ENCODE data around the gene PDE4D. TPM values are rescaled to one million over a fixed set of nuclear protein-coding genes. Genes with fewer than 3 reads are reported as not detected.

The PDE4D gene
- 33.3 and 45.3 TPM in 2 replicates for total RNA-seq

DNA sequence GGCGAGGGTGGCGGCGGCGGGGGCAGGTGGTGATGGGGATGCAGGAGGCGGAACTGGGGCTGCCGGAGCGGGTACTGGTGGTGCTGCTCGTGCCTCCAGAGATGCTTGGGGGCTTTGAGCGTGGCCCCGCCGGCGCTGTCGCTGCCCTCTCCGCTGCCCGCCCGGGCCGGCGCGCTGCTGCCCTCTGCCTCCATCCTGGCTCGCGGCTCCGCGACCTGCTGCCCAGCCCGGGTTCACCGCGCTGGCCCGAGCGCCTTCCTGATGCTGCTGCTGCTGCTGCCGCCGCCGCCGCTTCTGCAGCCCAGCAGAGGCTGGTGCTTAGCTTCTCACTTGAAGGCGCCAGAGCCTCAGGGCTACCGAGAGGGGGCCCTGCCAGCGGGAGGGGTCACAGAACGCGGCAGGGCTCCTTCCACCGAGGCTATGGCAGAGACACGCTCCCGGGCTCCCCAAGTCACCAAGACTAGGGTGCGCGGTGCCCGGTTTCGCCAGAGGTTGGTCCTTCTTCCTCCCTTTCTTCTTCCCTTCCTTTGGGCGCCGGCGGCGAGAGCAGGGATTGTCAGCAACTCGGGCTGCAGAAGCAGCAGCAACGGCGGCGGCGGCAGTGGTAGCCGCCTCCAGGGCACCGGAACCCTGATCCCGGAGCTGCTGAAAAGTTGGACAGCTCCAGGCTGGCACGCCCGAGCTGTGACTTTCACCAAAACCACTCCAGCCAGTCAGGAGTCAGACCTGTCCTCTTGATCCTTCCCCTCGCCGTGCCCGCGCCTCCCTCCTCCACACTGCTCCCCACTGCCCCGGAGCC is at the start of gene PDE4D:
PDE4D (minus strand) TSS at position 298 of the 799 bp plus-strand sequence.

Small RNAs within 50 kb of the gene (small RNA-seq; reads per million reads assigned to genes)
- gene MIR582, result 7.7 reads per million, percentile 93 among the genes with 10 or more reads in this experiment
